Pancreas (tissue), 10 donors: ENCODE measurements around the gene SLC4A5. TPM values are rescaled to one million over a fixed set of nuclear protein-coding genes. Genes with fewer than 3 reads are reported as not detected.
A peak's percentile ranks its signal among the peaks of the same experiment; 100 is the strongest.

Experiments
- ATAC-seq, 4 donors: fragments of 200-7000 bp; cut with Tn5 transposase; one replicate each; pipeline versions ENCODE4 v1.8.0 to v1.9.1; 2020; ENCODE audit warnings: mild to moderate bottlenecking in 4 of 4, moderate library complexity in 4 of 4
- DNase-seq, 6 donors: peaks; one replicate each; pipeline ENCODE4 v3.0.0-alpha.2; 2020
- FAIRE-seq: peaks from 2 replicates; lab custom pipeline; 2012; peaks lifted over from hg19 to GRCh38; lab: Jason Lieb, UNC
- H3K27ac ChIP-seq, 4 donors: fragments of 200-600 bp; sonication (generic); 1 replicate in 3 of 4; 2 replicates in 1 of 4; pipeline versions ENCODE4 v1.5.0 to v1.8.0; 2020
- H3K27me3 ChIP-seq, 4 donors: fragments of 200-600 bp; one replicate each; pipeline ENCODE4 v1.8.0; 2021
- H3K36me3 ChIP-seq, 3 donors: fragments of 200-600 bp; sonication (generic) in 1 of 3; one replicate each; pipeline versions ENCODE4 v1.5.0 to v1.8.0; 2020 to 2021
- H3K4me1 ChIP-seq, 3 donors: fragments of 200-600 bp; one replicate each; pipeline ENCODE4 v1.8.0; 2021
- H3K4me3 ChIP-seq, 4 donors: fragments of 200-600 bp; sonication (generic) in 2 of 4; one replicate each; pipeline versions ENCODE4 v1.5.0 to v1.8.0; 2020 to 2021
- H3K9me3 ChIP-seq, 4 donors: fragments of 200-600 bp; one replicate each; pipeline ENCODE4 v1.8.0; 2021
- WGBS, 2 donors: extraction: QIAGEN DNeasy Blood & Tissue Kit; methylation state at CpG; one replicate each; pipeline ENCODE4 v1.1.7; 2013; 5-methylcytosine and 5-hydroxymethylcytosine counted together
- intact Hi-C, 3 donors: fragments of 100-400 bp; cut with DNase I; formaldehyde crosslinking; loops; one replicate each; pipeline versions ENCODE4 v1.11.1 to v1.14.2; 2022
- polyA plus RNA-seq, 2 donors: library from polyadenylated mRNA; stranded (reverse); fragments of 200-250 nt; gene quantifications; one replicate each; pipeline ENCODE4 v1.2.3, GENCODE V29; 2013
- total RNA-seq, 6 donors: library from RNA; stranded (reverse); fragmentation: NEBNext Ultra II Directional in 4 of 6; extraction: Animal tissue kit (Norgen Biotek cat#: 25700) in 4 of 6; gene quantifications; one replicate each; pipeline versions ENCODE4 v1.2.1 to v1.2.4, GENCODE V29; 2021 to 2023
- TF ChIP-seq, protein P1 (sequence below), 4 donors: fragments of 200-600 bp; sonication (generic) in 3 of 4; IDR thresholded peaks; one replicate each; pipeline versions ENCODE4 v1.5.0 to v1.8.0; 2021; ENCODE audit warnings: antibody characterized with exemption in 4 of 4
- donor health status: healthy with polysubstance abuse.
- donor health status: DM: no; HTN: no; CAD: no; lungs with moderate emphysema.
- donor health status: DM: no; HTN: no; CAD: no.
- donor health status: control.
- donor health status: control.
- donor health status: Bipolar disorder and iron deficiency.
- donor health status: DM: yes; HTN: yes; CAD: no.
- donor health status: DM: no; HTN: no; CAD: no.
- donor health status: DM: no; HTN: no; CAD: no.
- donor health status: DM: yes; HTN: yes; CAD: no.

Gene SLC4A5
- total and polyA plus RNA-seq, 8 donors, result 0.60 to 2.2 (median 1.4) TPM

DNA sequence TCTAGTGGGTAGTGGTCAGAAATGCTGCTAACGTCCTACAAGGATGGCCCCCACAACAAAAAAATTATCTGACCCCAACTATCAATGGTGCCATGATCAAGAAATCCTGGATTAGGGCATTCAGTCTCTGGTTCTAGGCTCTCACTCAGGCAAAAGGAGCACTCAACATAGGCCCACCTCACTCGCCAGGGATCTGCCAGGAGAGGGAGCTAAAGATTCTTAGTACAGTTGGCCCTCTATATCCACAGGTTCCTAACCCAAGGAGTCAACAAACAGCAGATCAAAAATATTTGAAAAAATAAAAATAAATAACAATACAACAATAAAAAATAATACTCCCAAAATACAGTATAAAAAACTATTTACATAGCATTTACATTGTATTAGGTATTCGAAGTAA is 10.0 kb downstream of the SLC4A5 start:
- Histone ChIP-seq H3K4me1 (no peaks in the 10 kb centered on the region), H3K27me3 (no peaks in the 10 kb centered on the region), H3K4me3 (no peak overlapping the region), H3K27ac (no peak overlapping the region), H3K36me3 (no peaks in the 10 kb centered on the region), H3K9me3 (no peaks in the 10 kb centered on the region)
- TF ChIP-seq, protein P1, sequence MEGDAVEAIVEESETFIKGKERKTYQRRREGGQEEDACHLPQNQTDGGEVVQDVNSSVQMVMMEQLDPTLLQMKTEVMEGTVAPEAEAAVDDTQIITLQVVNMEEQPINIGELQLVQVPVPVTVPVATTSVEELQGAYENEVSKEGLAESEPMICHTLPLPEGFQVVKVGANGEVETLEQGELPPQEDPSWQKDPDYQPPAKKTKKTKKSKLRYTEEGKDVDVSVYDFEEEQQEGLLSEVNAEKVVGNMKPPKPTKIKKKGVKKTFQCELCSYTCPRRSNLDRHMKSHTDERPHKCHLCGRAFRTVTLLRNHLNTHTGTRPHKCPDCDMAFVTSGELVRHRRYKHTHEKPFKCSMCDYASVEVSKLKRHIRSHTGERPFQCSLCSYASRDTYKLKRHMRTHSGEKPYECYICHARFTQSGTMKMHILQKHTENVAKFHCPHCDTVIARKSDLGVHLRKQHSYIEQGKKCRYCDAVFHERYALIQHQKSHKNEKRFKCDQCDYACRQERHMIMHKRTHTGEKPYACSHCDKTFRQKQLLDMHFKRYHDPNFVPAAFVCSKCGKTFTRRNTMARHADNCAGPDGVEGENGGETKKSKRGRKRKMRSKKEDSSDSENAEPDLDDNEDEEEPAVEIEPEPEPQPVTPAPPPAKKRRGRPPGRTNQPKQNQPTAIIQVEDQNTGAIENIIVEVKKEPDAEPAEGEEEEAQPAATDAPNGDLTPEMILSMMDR (IDR thresholded peaks at IDR 0.05), result no peak
- ATAC-seq (peak in 3 of 4 donors; percentile 48 to 67 (median 55)), DNase-seq (no peak), FAIRE-seq (no peak)
- intact Hi-C loops, result loop anchor here in 1 of 3 donors (10.0 kb wide), 1 partner anchor 508 kb away; the partner anchor contains the start of gene STAMBP
- 48 to 67% methylated on average over 3 of the region's 3 CpGs for WGBS, 2 donors

- TF ChIP-seq, protein P1 (IDR thresholded peaks at IDR 0.05), result no peak
- intact Hi-C loops, result loop anchor here in 1 of 3 donors (10.0 kb wide), 1 partner anchor 508 kb away; the partner anchor contains the start of gene STAMBP
- Histone ChIP-seq H3K4me3 (no peak overlapping the region), H3K27ac (no peak overlapping the region), H3K27me3 (no peaks in the 10 kb centered on the region), H3K9me3 (no peaks in the 10 kb centered on the region), H3K36me3 (no peaks in the 10 kb centered on the region), H3K4me1 (no peaks in the 10 kb centered on the region)
- FAIRE-seq (no peak), ATAC-seq (no peak), DNase-seq (no peak)
- WGBS, 2 donors, result 77% methylated on average over 3 of the region's 3 CpGs
Measured at GRCh38 chr2:74332550-74333174, 10.6 kb downstream of the SLC4A5 start.

GRCh38 chr2:74328573-74328972 is 14.6 kb downstream of the SLC4A5 start:
- intact Hi-C loops, result no loop called here
- Histone ChIP-seq H3K4me1 (no peaks in the 10 kb centered on the region), H3K27ac (no peak overlapping the region), H3K4me3 (no peak overlapping the region), H3K27me3 (no peaks in the 10 kb centered on the region), H3K9me3 (no peaks in the 10 kb centered on the region), H3K36me3 (no peaks in the 10 kb centered on the region)
- FAIRE-seq (no peak), ATAC-seq (no peak), DNase-seq (no peak)
- TF ChIP-seq, protein P1 (IDR thresholded peaks at IDR 0.05), result no peak
- WGBS, 2 donors, result 76 to 81% methylated on average over 2 of the region's 2 CpGs

- Histone ChIP-seq H3K4me3 (no peak overlapping the region), H3K4me1 (no peaks in the 10 kb centered on the region), H3K9me3 (no peaks in the 10 kb centered on the region), H3K27ac (no peak overlapping the region), H3K36me3 (no peaks in the 10 kb centered on the region), H3K27me3 (no peaks in the 10 kb centered on the region)
- DNase-seq (no peak), FAIRE-seq (no peak), ATAC-seq (no peak)
- TF ChIP-seq, protein P1 (IDR thresholded peaks at IDR 0.05), result no peak
- 78 to 95% methylated on average over 2 of the region's 2 CpGs for WGBS, 2 donors
- intact Hi-C loops, result no loop called here
Measured at GRCh38 chr2:74328074-74328473, 15.1 kb downstream of the SLC4A5 start.

GRCh38 chr2:74327627-74328026 is 15.6 kb downstream of the SLC4A5 start:
- no peaks in the 10 kb centered on the region for H3K4me1 ChIP-seq
- H3K27ac ChIP-seq, result no peak overlapping the region
- ATAC-seq (no peak), DNase-seq (no peak), FAIRE-seq (no peak)
- no peaks in the 10 kb centered on the region for H3K36me3 ChIP-seq
- no peaks in the 10 kb centered on the region for H3K27me3 ChIP-seq
- no peak overlapping the region for H3K4me3 ChIP-seq
- no peaks in the 10 kb centered on the region for H3K9me3 ChIP-seq
- TF ChIP-seq, protein P1 (IDR thresholded peaks at IDR 0.05), result no peak
- intact Hi-C loops, result no loop called here
- 66 to 81% methylated on average over 1 of the region's 1 CpG for WGBS, 2 donors
